ENCODE measurements around the gene GIMAP6.
"Not testable (repeated sequence)": the region's sequence is repeated elsewhere in the genome, so short reads cannot be mapped to it uniquely, and the experiment has no call there.

- not testable (repeated sequence) for TF ChIP-seq CTCF, POLR2AphosphoS5, POLR2A (IDR thresholded peaks at IDR 0.05)
Measured at GRCh38 chr7:150678601-150679000, 46.4 kb upstream of the GIMAP6 start.

Data from prostate gland (tissue), 2 donors.